NOMO-1 treated with dmso at 0.1 percent for 144 hours (cell line): ENCODE data around the gene TSPAN32.

ENCODE experiments used
- DNase-seq: peaks from one replicate; lab custom pipeline; 2025; ENCODE audit not compliant: unreplicated experiment; lab: John Stamatoyannopoulos, UW

The TSPAN32 gene

GRCh38 chr11:2301631-2302305 is at the start of gene TSPAN32, which contains the start of gene C11orf21:
TSPAN32 (plus strand) TSS chr11:2302013; CDS start chr11:2302150, 137 bp downstream.
C11orf21 (minus strand) TSS chr11:2301918; CDS start chr11:2301808, 110 bp downstream.
- peak; percentile 97 for DNase-seq

GRCh38 chr11:2252018-2252417 is 49.8 kb upstream of the TSPAN32 start:
- DNase-seq, result no peak

GRCh38 chr11:2256293-2256913 is 45.4 kb upstream of the TSPAN32 start:
- DNase-seq, result no peak

- DNase-seq, result no peak
Measured at GRCh38 chr11:2256951-2257700, 44.7 kb upstream of the TSPAN32 start.

- DNase-seq, result no peak
Measured at GRCh38 chr11:2258501-2259465, 43.0 kb upstream of the TSPAN32 start.

- DNase-seq, result no peak
Measured at GRCh38 chr11:2259466-2259830, 42.4 kb upstream of the TSPAN32 start.

GRCh38 chr11:2259897-2260451 is 41.8 kb upstream of the TSPAN32 start:
- no peak for DNase-seq

GRCh38 chr11:2260491-2261364 is 41.1 kb upstream of the TSPAN32 start:
- no peak for DNase-seq

- DNase-seq, result no peak
Measured at GRCh38 chr11:2261436-2262230, 40.2 kb upstream of the TSPAN32 start.

GRCh38 chr11:2262301-2263070 is 39.3 kb upstream of the TSPAN32 start:
- DNase-seq, result no peak

- no peak for DNase-seq
Measured at GRCh38 chr11:2263071-2263565, 38.7 kb upstream of the TSPAN32 start.

- no peak for DNase-seq
Measured at GRCh38 chr11:2263724-2264360, 38.0 kb upstream of the TSPAN32 start.

- no peak for DNase-seq
Measured at GRCh38 chr11:2264366-2265053, 37.3 kb upstream of the TSPAN32 start.

GRCh38 chr11:2265396-2265795 is 36.4 kb upstream of the TSPAN32 start:
- DNase-seq, result peak; percentile 82

GRCh38 chr11:2265854-2266585 is 35.8 kb upstream of the TSPAN32 start:
- DNase-seq, result no peak
